OCI-LY1 (cell line): ENCODE results near the gene C4orf17.

ENCODE experiments used
- H2AFZ ChIP-seq: fragments of 200-600 bp; sonication (generic), shearing (Covaris generic); 2 replicates; pipeline ENCODE4 v1.6.0; 2014; ENCODE audit warnings: antibody characterized with exemption, mild to moderate bottlenecking, low read length
- H3F3A ChIP-seq: fragments of 200-600 bp; sonication (generic), shearing (Covaris generic); 2 replicates; pipeline ENCODE4 v1.6.0; 2014; ENCODE audit warnings: mild to moderate bottlenecking, antibody characterized with exemption, low read length, moderate library complexity; ENCODE audit not compliant: insufficient read depth
- H3K27ac ChIP-seq: fragments of 200-600 bp; sonication (generic); 2 replicates; pipeline ENCODE4 v1.5.1; 2014; ENCODE audit warnings: low read length, mixed run types, mild to moderate bottlenecking, low read depth; ENCODE audit not compliant: poor library complexity, severe bottlenecking
- H3K27me3 ChIP-seq: fragments of 200-600 bp; sonication (generic); 2 replicates; pipeline ENCODE4 v1.6.0; 2014; ENCODE audit warnings: antibody characterized with exemption, mild to moderate bottlenecking, low read length, moderate library complexity; ENCODE audit not compliant: insufficient read depth
- H3K36me3 ChIP-seq: fragments of 200-600 bp; sonication (generic); 2 replicates; pipeline ENCODE4 v1.6.1; 2014; ENCODE audit warnings: mild to moderate bottlenecking, antibody characterized with exemption, low read length, moderate library complexity, mixed read lengths; ENCODE audit not compliant: insufficient read depth
- H3K4me1 ChIP-seq: fragments of 200-600 bp; sonication (generic); 2 replicates; pipeline ENCODE4 v1.5.1; 2014; ENCODE audit warnings: mild to moderate bottlenecking, low read length, moderate library complexity; ENCODE audit not compliant: insufficient read depth, severe bottlenecking
- H3K4me2 ChIP-seq: fragments of 200-600 bp; sonication (generic), shearing (Covaris generic); 2 replicates; pipeline ENCODE4 v1.6.1; 2014; ENCODE audit warnings: low read length
- H3K4me3 ChIP-seq: fragments of 200-600 bp; sonication (generic); 2 replicates; pipeline ENCODE4 v1.5.1; 2014; ENCODE audit warnings: low read length, low read depth, mild to moderate bottlenecking, mixed read lengths; ENCODE audit not compliant: poor library complexity, severe bottlenecking
- H3K79me2 ChIP-seq: fragments of 200-600 bp; shearing (Covaris generic); 2 replicates; pipeline ENCODE4 v1.6.1; 2016; ENCODE audit warnings: mixed run types, low read length, mixed read lengths; ENCODE audit not compliant: insufficient read depth
- H3K9ac ChIP-seq: fragments of 200-600 bp; sonication (generic), shearing (Covaris generic); 2 replicates; pipeline ENCODE4 v1.6.1; 2014; ENCODE audit warnings: mild to moderate bottlenecking, low read length, mixed read lengths
- H3K9me2 ChIP-seq: fragments of 200-600 bp; sonication (generic), shearing (Covaris generic); 2 replicates; pipeline ENCODE4 v1.6.1; 2014; ENCODE audit warnings: low read depth, mild to moderate bottlenecking, low read length, mixed read lengths
- H3K9me3 ChIP-seq: fragments of 200-600 bp; shearing (Covaris generic); 2 replicates; pipeline ENCODE4 v1.6.1; 2014; ENCODE audit warnings: low read length, mixed read lengths
- H4K20me1 ChIP-seq: fragments of 200-600 bp; sonication (generic), shearing (Covaris generic); 2 replicates; pipeline ENCODE4 v1.6.0; 2016; ENCODE audit warnings: mild to moderate bottlenecking, low read length; ENCODE audit not compliant: insufficient read depth
- CTCF ChIP-seq: fragments of 200-600 bp; sonication (generic), shearing (Covaris generic); IDR thresholded peaks from 2 replicates; pipeline ENCODE4 v1.5.1; 2017; ENCODE audit warnings: mild to moderate bottlenecking, antibody characterized with exemption, low read length, moderate library complexity, mixed read lengths
- EZH2 ChIP-seq: fragments of 200-600 bp; sonication (generic), shearing (Covaris generic); IDR thresholded peaks from 2 replicates; pipeline ENCODE4 v1.8.0; 2017; ENCODE audit warnings: borderline replicate concordance, mixed run types, mild to moderate bottlenecking, antibody characterized with exemption, low read length, moderate library complexity, mixed read lengths

Gene C4orf17

GRCh38 chr4:99510721-99511120, at the start of gene C4orf17:
C4orf17 (plus strand) TSS chr4:99511021; CDS start chr4:99513082, 2,061 bp downstream.
- Histone ChIP-seq H3F3A (no peaks in the 10 kb centered on the region), H3K27me3 (no peaks in the 10 kb centered on the region), H3K9ac (no peak within 1 kb of the TSS), H3K4me1 (no peaks in the 10 kb centered on the region), H2AFZ (no peak within 1 kb of the TSS), H3K4me3 (no peak within 1 kb of the TSS), H4K20me1 (no peaks in the 10 kb centered on the region), H3K9me2 (no peaks in the 10 kb centered on the region), H3K4me2 (no peak within 1 kb of the TSS), H3K79me2 (no peaks in the 10 kb centered on the region), H3K27ac (no peak within 1 kb of the TSS), H3K9me3 (no peaks in the 10 kb centered on the region), H3K36me3 (no peaks in the 10 kb centered on the region)
- TF ChIP-seq EZH2, result no peak
- TF ChIP-seq CTCF, result no peak

GRCh38 chr4:99461623-99462401, 49.0 kb upstream of the C4orf17 start:
- Histone ChIP-seq H3K9me2 (no peaks in the 10 kb centered on the region), H3K4me1 (no peaks in the 10 kb centered on the region), H3K4me3 (no peak overlapping the region), H2AFZ (no peak overlapping the region), H3K9ac (no peak overlapping the region), H3K36me3 (no peaks in the 10 kb centered on the region), H4K20me1 (no peaks in the 10 kb centered on the region), H3K9me3 (no peaks in the 10 kb centered on the region), H3K4me2 (no peak overlapping the region), H3F3A (no peaks in the 10 kb centered on the region), H3K27ac (no peak overlapping the region), H3K27me3 (no peaks in the 10 kb centered on the region), H3K79me2 (no peaks in the 10 kb centered on the region)
- no peak for TF ChIP-seq EZH2
- no peak for TF ChIP-seq CTCF

GRCh38 chr4:99462875-99463464, 47.9 kb upstream of the C4orf17 start:
- H2AFZ ChIP-seq, result no peak overlapping the region
- no peaks in the 10 kb centered on the region for H3K9me3 ChIP-seq
- H3F3A ChIP-seq, result no peaks in the 10 kb centered on the region
- H3K79me2 ChIP-seq, result no peaks in the 10 kb centered on the region
- no peaks in the 10 kb centered on the region for H3K36me3 ChIP-seq
- no peak overlapping the region for H3K27ac ChIP-seq
- no peak overlapping the region for H3K4me2 ChIP-seq
- no peaks in the 10 kb centered on the region for H4K20me1 ChIP-seq
- TF ChIP-seq EZH2 (no peak), CTCF (peak; percentile 79)
- H3K9me2 ChIP-seq, result no peaks in the 10 kb centered on the region
- no peak overlapping the region for H3K4me3 ChIP-seq
- no peaks in the 10 kb centered on the region for H3K4me1 ChIP-seq
- no peak overlapping the region for H3K9ac ChIP-seq
- no peaks in the 10 kb centered on the region for H3K27me3 ChIP-seq
